Measurements from ENCODE around the gene GUCA2A. TPM values are rescaled to one million over a fixed set of nuclear protein-coding genes. Genes with fewer than 3 reads are reported as not detected.

GUCA2A gene
- total and polyA plus RNA-seq, 7 experiments from 2014 or later, result 0.76 TPM; not detected in 6

DNA sequence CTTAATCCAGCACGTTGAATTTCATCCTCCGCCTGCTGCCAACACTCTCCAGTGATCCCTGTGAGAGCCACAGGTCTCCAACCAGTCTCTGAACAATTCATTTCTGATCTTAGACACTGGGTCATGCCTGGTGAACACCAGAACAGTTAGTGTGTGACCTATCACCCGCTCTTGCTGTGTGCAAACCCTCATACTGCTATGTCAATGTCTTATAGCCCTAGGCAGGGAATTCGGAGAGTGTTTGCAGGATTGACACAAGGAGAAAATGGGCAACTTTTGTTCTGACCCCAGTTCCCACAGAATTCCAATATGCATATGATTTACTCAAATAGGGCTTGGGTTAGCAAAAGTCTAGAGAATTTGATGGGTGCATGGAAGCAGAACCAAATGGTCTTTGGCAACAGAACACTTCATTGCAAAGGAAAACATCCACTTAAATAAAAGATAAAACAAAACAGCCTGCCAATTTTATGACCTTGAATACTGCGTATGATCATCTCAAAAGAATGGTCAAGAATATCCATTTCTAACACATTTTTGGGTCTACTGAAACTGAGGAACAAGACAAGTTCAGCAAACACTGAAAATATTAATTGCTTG is 34.4 kb downstream of the GUCA2A start:
- ChIA-PET CTCF (no interaction called here), POLR2A (no interaction called here)
- Histone ChIP-seq H3K4me1 (ENCODE audit: control insufficient read depth in 2 of 2, insufficient read depth in 2 of 2, low read length in 2 of 2) (no peaks in the 10 kb centered on the region), H3K27me3 (ENCODE audit: control insufficient read depth in 2 of 2, insufficient read depth in 2 of 2, low read length in 2 of 2) (no peaks in the 10 kb centered on the region), H3K4me3 (ENCODE audit: low read length) (no peak overlapping the region), H3K36me3 (ENCODE audit: control insufficient read depth in 2 of 3, insufficient read depth in 3 of 3, low read length in 3 of 3) (no peaks in the 10 kb centered on the region), H3K27ac (ENCODE audit: low read depth, low read length) (no peak overlapping the region), H3K9me3 (ENCODE audit: control insufficient read depth in 2 of 3, low read length in 3 of 3) (no peaks in the 10 kb centered on the region)
- peaks cover 0 to 20% (median 8%) of the 10 kb centered on the region in 5 donors for H3K27me3 Mint-ChIP-seq
- intact Hi-C loops (cut with micrococcal nuclease), result no loop called here
- no peaks in the 10 kb centered on the region for H3K9me3 Mint-ChIP-seq
- no peak overlapping the region for H3K4me3 Mint-ChIP-seq
- no peaks in the 10 kb centered on the region for H3K36me3 Mint-ChIP-seq
- ATAC-seq, result no peak
- no peak overlapping the region for H3K27ac Mint-ChIP-seq
- no peaks in the 10 kb centered on the region for H3K4me1 Mint-ChIP-seq
- DNase-seq, result no peak

DNA sequence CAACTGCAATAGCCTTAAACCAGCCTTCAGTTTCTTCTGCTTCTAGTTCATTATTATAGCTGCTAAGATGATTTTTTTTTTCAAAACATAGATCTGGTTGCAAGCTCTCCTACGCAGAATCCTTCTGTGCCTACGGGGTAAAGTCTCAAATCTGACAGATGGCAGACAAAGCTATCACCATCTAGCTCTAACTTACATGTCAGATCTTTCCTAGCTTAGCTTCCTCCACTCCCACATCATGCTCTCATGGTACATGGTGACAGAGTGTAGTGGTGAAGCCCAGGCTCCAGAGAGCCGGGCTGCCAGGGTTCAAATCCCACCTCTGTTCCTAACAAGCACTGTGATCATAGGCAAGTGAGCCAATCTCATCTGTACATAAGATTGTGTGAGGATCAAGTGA is 35.6 kb downstream of the GUCA2A start:
- ChIA-PET POLR2A (no interaction called here), CTCF (no interaction called here)
- H3K4me1 Mint-ChIP-seq, result no peaks in the 10 kb centered on the region
- no peak overlapping the region for H3K4me3 Mint-ChIP-seq
- ATAC-seq (no peak), DNase-seq (no peak)
- Histone ChIP-seq H3K27ac (ENCODE audit: low read depth, low read length) (no peak overlapping the region), H3K9me3 (ENCODE audit: control insufficient read depth in 2 of 3, low read length in 3 of 3) (no peaks in the 10 kb centered on the region), H3K4me3 (ENCODE audit: low read length) (no peak overlapping the region), H3K27me3 (ENCODE audit: control insufficient read depth in 2 of 2, insufficient read depth in 2 of 2, low read length in 2 of 2) (no peaks in the 10 kb centered on the region), H3K4me1 (ENCODE audit: control insufficient read depth in 2 of 2, insufficient read depth in 2 of 2, low read length in 2 of 2) (no peaks in the 10 kb centered on the region), H3K36me3 (ENCODE audit: control insufficient read depth in 2 of 3, insufficient read depth in 3 of 3, low read length in 3 of 3) (no peaks in the 10 kb centered on the region)
- peaks cover 0 to 1% (median 0%) of the 10 kb centered on the region in 11 donors for H3K9me3 Mint-ChIP-seq
- peaks cover 0 to 22% (median 10%) of the 10 kb centered on the region in 5 donors for H3K27me3 Mint-ChIP-seq
- H3K27ac Mint-ChIP-seq, result no peak overlapping the region
- H3K36me3 Mint-ChIP-seq, result no peaks in the 10 kb centered on the region
- intact Hi-C loops (cut with micrococcal nuclease), result no loop called here

DNA sequence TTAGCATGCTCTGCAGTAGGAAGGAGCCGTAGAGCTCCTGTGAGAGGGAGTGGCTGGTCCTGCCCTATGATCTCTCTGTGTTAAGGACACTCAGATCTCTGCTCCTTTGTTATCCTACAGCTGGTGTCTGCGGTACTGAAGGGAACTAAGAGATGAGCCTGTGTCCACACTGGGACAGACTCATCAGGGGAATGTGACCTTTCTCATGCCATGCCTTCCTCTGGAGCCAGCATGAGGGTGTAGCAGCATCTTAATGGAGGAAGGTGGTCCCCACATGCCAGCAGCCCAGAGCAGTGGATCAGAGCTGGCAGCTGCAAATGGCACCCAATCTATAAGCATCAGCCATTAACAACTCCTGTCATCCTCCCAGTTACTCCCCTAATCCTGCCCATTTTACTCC is 36.0 kb downstream of the GUCA2A start:
- ChIA-PET CTCF (no interaction called here), POLR2A (no interaction called here)
- Histone ChIP-seq H3K9me3 (ENCODE audit: control insufficient read depth in 2 of 3, low read length in 3 of 3) (no peaks in the 10 kb centered on the region), H3K4me1 (ENCODE audit: control insufficient read depth in 2 of 2, insufficient read depth in 2 of 2, low read length in 2 of 2) (no peaks in the 10 kb centered on the region), H3K4me3 (ENCODE audit: low read length) (no peak overlapping the region), H3K27me3 (ENCODE audit: control insufficient read depth in 2 of 2, insufficient read depth in 2 of 2, low read length in 2 of 2) (no peaks in the 10 kb centered on the region), H3K27ac (ENCODE audit: low read depth, low read length) (no peak overlapping the region), H3K36me3 (ENCODE audit: control insufficient read depth in 2 of 3, insufficient read depth in 3 of 3, low read length in 3 of 3) (no peaks in the 10 kb centered on the region)
- Mint-ChIP-seq H3K27ac (no peak overlapping the region), H3K4me1 (no peaks in the 10 kb centered on the region), H3K36me3 (no peaks in the 10 kb centered on the region), H3K4me3 (no peak overlapping the region), H3K9me3 (peaks cover 0 to 2% (median 0%) of the 10 kb centered on the region in 11 donors), H3K27me3 (peaks cover 0 to 24% (median 10%) of the 10 kb centered on the region in 5 donors)
- intact Hi-C loops (cut with micrococcal nuclease), result no loop called here
- DNase-seq (no peak), ATAC-seq (no peak)

DNA sequence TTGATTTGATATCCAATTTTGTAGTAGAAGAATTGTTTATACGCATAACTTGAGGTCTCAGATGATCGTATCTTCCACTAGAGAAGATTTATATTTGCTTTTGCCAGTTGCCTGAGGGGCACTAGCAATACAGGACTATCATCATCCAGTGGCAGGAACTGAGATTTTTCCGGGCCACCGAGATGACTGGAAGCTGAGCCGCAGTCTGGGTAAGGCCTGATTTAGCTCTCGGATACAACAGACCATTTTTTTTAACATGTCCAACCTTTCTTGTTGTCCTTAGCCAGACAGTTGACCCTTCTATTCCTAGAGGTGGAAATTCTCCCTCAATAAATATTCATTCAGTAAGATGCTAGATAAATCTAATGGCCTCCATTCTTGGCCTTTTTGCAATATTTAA is 36.8 kb downstream of the GUCA2A start:
- DNase-seq (no peak), ATAC-seq (no peak)
- intact Hi-C loops (cut with micrococcal nuclease), result no loop called here
- H3K27ac Mint-ChIP-seq, result no peak overlapping the region
- H3K36me3 Mint-ChIP-seq, result no peaks in the 10 kb centered on the region
- no peaks in the 10 kb centered on the region for H3K36me3 ChIP-seq (ENCODE audit: control insufficient read depth in 2 of 3, insufficient read depth in 3 of 3, low read length in 3 of 3)
- no peak overlapping the region for H3K4me3 Mint-ChIP-seq
- H3K4me3 ChIP-seq (ENCODE audit: low read length), result no peak overlapping the region
- H3K4me1 Mint-ChIP-seq, result no peaks in the 10 kb centered on the region
- ChIA-PET POLR2A (no interaction called here), CTCF (no interaction called here)
- H3K27me3 Mint-ChIP-seq, result peaks cover 0 to 25% (median 10%) of the 10 kb centered on the region in 5 donors
- no peaks in the 10 kb centered on the region for H3K27me3 ChIP-seq (ENCODE audit: control insufficient read depth in 2 of 2, insufficient read depth in 2 of 2, low read length in 2 of 2)
- peaks cover 0 to 5% (median 0%) of the 10 kb centered on the region in 11 donors for H3K9me3 Mint-ChIP-seq
- H3K9me3 ChIP-seq (ENCODE audit: control insufficient read depth in 2 of 3, low read length in 3 of 3), result no peaks in the 10 kb centered on the region
- H3K4me1 ChIP-seq (ENCODE audit: control insufficient read depth in 2 of 2, insufficient read depth in 2 of 2, low read length in 2 of 2), result no peaks in the 10 kb centered on the region
- no peak overlapping the region for H3K27ac ChIP-seq (ENCODE audit: low read depth, low read length)

DNA sequence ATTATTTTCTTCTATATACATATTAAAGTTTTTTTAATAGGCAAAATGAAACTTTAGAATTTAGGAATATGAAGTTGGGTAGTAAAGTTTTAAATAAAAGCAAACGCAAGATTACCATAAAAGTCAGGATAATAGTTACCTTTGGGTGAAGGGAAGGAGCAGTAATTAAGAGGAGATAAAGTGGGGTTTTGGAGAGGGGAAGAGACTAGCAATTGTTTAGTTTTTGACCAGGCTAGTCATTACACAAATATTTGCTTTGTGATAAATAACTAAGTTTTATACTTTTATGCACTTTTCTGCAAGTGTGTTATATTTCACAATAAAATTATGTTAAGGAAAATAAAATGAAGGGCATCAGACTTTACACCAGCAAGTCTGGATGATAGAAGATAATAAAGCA is 39.0 kb downstream of the GUCA2A start:
- no peaks in the 10 kb centered on the region for H3K27me3 ChIP-seq (ENCODE audit: control insufficient read depth in 2 of 2, insufficient read depth in 2 of 2, low read length in 2 of 2)
- H3K4me3 Mint-ChIP-seq, result no peak overlapping the region

DNA sequence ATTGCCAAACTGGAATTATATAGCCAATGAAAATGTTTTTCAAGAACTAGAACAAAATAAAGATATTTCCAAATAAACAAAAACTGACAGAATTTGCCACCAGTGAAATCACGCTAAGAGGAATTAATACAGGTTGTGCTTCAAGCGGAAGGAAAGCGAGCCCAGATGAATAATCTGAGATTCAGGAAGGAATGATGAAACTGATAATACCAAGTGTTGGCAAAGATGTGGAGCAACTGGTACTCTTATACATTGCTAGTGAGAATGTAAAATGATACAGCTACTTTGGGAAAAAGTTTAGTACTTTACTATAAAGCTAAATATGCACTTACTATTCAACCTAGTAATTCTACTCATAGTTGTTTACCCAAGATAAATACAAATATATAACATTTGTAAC is 42.1 kb downstream of the GUCA2A start:
- ChIA-PET POLR2A (no interaction called here), CTCF (interaction anchor here (0.6 kb wide), 1 partner anchor 1544 kb away, joined by 3 read pairs; no protein-coding TSS in a partner anchor)
- peaks cover 0 to 5% (median 0%) of the 10 kb centered on the region in 5 donors for H3K36me3 Mint-ChIP-seq
- H3K4me3 ChIP-seq (ENCODE audit: low read length), result no peak overlapping the region
- no peak overlapping the region for H3K4me3 Mint-ChIP-seq
- no peak overlapping the region for H3K27ac Mint-ChIP-seq
- no peaks in the 10 kb centered on the region for H3K4me1 Mint-ChIP-seq
- peaks cover 0 to 18% (median 2%) of the 10 kb centered on the region in 11 donors for H3K9me3 Mint-ChIP-seq
- intact Hi-C loops (cut with micrococcal nuclease), result no loop called here
- no peak overlapping the region for H3K27ac ChIP-seq (ENCODE audit: low read depth, low read length)
- H3K27me3 ChIP-seq (ENCODE audit: control insufficient read depth in 2 of 2, insufficient read depth in 2 of 2, low read length in 2 of 2), result no peaks in the 10 kb centered on the region
- no peaks in the 10 kb centered on the region for H3K4me1 ChIP-seq (ENCODE audit: control insufficient read depth in 2 of 2, insufficient read depth in 2 of 2, low read length in 2 of 2)
- ATAC-seq (no peak), DNase-seq (no peak)
- H3K27me3 Mint-ChIP-seq, result peaks cover 0 to 24% (median 12%) of the 10 kb centered on the region in 5 donors
- no peaks in the 10 kb centered on the region for H3K36me3 ChIP-seq (ENCODE audit: control insufficient read depth in 2 of 3, insufficient read depth in 3 of 3, low read length in 3 of 3)
- H3K9me3 ChIP-seq (ENCODE audit: control insufficient read depth in 2 of 3, low read length in 3 of 3), result no peaks in the 10 kb centered on the region

More for the DNA sequence above, 39.0 kb downstream of the GUCA2A start:
- ATAC-seq, result no peak
- POLR2A ChIA-PET, result no interaction called here
- CTCF ChIA-PET, result no interaction called here
- H3K27me3 Mint-ChIP-seq, result peaks cover 0 to 29% (median 15%) of the 10 kb centered on the region in 5 donors
- intact Hi-C loops (cut with micrococcal nuclease), result no loop called here
- H3K9me3 Mint-ChIP-seq, result peaks cover 0 to 18% (median 2%) of the 10 kb centered on the region in 11 donors
- Histone ChIP-seq H3K4me3 (ENCODE audit: low read length) (no peak overlapping the region), H3K9me3 (ENCODE audit: control insufficient read depth in 2 of 3, low read length in 3 of 3) (no peaks in the 10 kb centered on the region), H3K27ac (ENCODE audit: low read depth, low read length) (no peak overlapping the region), H3K36me3 (ENCODE audit: control insufficient read depth in 2 of 3, insufficient read depth in 3 of 3, low read length in 3 of 3) (no peaks in the 10 kb centered on the region), H3K4me1 (ENCODE audit: control insufficient read depth in 2 of 2, insufficient read depth in 2 of 2, low read length in 2 of 2) (no peaks in the 10 kb centered on the region)
- no peak overlapping the region for H3K27ac Mint-ChIP-seq
- no peak for DNase-seq
- peaks cover 0 to 5% (median 0%) of the 10 kb centered on the region in 5 donors for H3K36me3 Mint-ChIP-seq
- H3K4me1 Mint-ChIP-seq, result no peaks in the 10 kb centered on the region

DNA sequence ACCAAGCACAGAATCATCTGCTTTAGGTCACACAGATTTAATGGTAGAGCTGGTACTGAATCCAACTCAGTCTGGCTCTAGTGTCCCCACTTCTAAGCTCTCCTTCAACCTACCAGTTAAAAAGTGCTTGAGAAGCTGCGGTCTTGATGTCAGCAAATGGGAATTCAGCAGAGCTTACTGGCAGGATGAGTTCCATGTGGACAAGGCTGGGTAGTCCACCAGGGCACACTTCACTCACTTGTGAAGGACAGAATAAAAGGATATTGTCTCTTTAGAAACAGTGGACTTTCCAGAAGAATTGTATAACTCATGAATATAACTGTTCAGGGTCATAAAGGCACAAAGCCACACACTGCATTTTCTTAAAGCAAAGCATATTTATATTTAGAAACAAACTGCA is 46.4 kb downstream of the GUCA2A start:
- no peak for DNase-seq
- no peaks in the 10 kb centered on the region for H3K4me1 ChIP-seq (ENCODE audit: control insufficient read depth in 2 of 2, insufficient read depth in 2 of 2, low read length in 2 of 2)
- no peak overlapping the region for H3K4me3 ChIP-seq (ENCODE audit: low read length)
- CTCF ChIA-PET, result interaction anchor here (1.8 kb wide), 1 partner anchor 61 kb away, joined by 4 read pairs; no protein-coding TSS in a partner anchor
- Mint-ChIP-seq H3K4me3 (no peak overlapping the region), H3K27ac (no peak overlapping the region), H3K9me3 (peaks cover 0 to 17% (median 0%) of the 10 kb centered on the region in 11 donors), H3K27me3 (peaks cover 4 to 27% (median 24%) of the 10 kb centered on the region in 5 donors), H3K4me1 (no peaks in the 10 kb centered on the region), H3K36me3 (peaks cover 0 to 5% (median 0%) of the 10 kb centered on the region in 5 donors)
- ATAC-seq, result no peak
- no peak overlapping the region for H3K27ac ChIP-seq (ENCODE audit: low read depth, low read length)
- no peaks in the 10 kb centered on the region for H3K9me3 ChIP-seq (ENCODE audit: control insufficient read depth in 2 of 3, low read length in 3 of 3)
- no peaks in the 10 kb centered on the region for H3K36me3 ChIP-seq (ENCODE audit: control insufficient read depth in 2 of 3, insufficient read depth in 3 of 3, low read length in 3 of 3)
- intact Hi-C loops (cut with micrococcal nuclease), result no loop called here
- no peaks in the 10 kb centered on the region for H3K27me3 ChIP-seq (ENCODE audit: control insufficient read depth in 2 of 2, insufficient read depth in 2 of 2, low read length in 2 of 2)
- POLR2A ChIA-PET, result no interaction called here
